ENCODE results near the gene PBX4.

DNA sequence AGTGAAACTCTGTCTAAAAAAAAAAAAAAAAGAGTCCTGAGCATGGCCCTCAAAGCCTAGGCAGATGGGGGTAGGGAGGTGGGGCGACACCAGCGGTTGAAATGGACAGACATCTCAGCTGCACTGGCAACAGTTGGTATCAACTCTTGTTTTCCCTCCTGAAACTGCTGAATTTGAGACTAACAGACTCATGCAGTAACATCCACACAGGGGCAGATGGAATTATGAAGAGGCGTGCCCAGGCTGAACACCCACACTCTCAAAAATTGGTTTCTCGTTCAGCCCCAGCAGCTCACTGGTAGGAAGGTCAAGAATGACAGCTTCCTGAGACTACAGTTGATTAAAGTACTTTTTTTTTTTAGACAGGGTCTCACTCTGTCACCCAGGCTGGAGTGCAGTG is 24.1 kb downstream of the PBX4 start:
- TF ChIP-seq CTCF (IDR thresholded peaks at IDR 0.05; ENCODE audit: insufficient read depth, low read depth, low read length), result no peak
- TF ChIP-seq EZH2 (IDR thresholded peaks at IDR 0.05; ENCODE audit: insufficient read depth, low read length), result no peak

All from astrocyte (in vitro differentiated cells and primary cell).